ENCODE measurements around the gene GLIPR1L2.
"Not testable (repeated sequence)": the region's sequence is repeated elsewhere in the genome, so short reads cannot be mapped to it uniquely, and the experiment has no call there.

The GLIPR1L2 gene

GRCh38 chr12:75390156-75390898 lies 562 bp upstream of the GLIPR1L2 start:
- Histone ChIP-seq H3K9ac (ENCODE audit: low read depth, low read length) (peak overlapping the region; percentile 60), H3K9me3 (ENCODE audit: control insufficient read depth, insufficient read depth, low read length) (no peaks in the 10 kb centered on the region), H3K36me3 (ENCODE audit: insufficient read depth, low read length) (no peaks in the 10 kb centered on the region), H3K4me1 (ENCODE audit: insufficient read depth, low read length) (no peaks in the 10 kb centered on the region; the same call in 1 of the 2 replicates)

- Histone ChIP-seq H3K36me3 (ENCODE audit: insufficient read depth, low read length) (no peaks in the 10 kb centered on the region), H3K4me1 (ENCODE audit: insufficient read depth, low read length) (no peaks in the 10 kb centered on the region), H3K9me3 (ENCODE audit: control insufficient read depth, insufficient read depth, low read length) (no peaks in the 10 kb centered on the region), H3K9ac (ENCODE audit: low read depth, low read length) (no peak overlapping the region)
These were observed 13.3 kb downstream of the GLIPR1L2 start for GRCh38 chr12:75404231-75404630.

- no peaks in the 10 kb centered on the region for H3K9me3 ChIP-seq (ENCODE audit: control insufficient read depth, insufficient read depth, low read length)
These were observed 16.8 kb downstream of the GLIPR1L2 start for GRCh38 chr12:75407683-75408082.

GRCh38 chr12:75409830-75410229 lies 18.9 kb downstream of the GLIPR1L2 start:
- no peaks in the 10 kb centered on the region for H3K36me3 ChIP-seq (ENCODE audit: insufficient read depth, low read length)
- H3K4me1 ChIP-seq (ENCODE audit: insufficient read depth, low read length), result no peaks in the 10 kb centered on the region
- no peaks in the 10 kb centered on the region for H3K9me3 ChIP-seq (ENCODE audit: control insufficient read depth, insufficient read depth, low read length)
- no peak overlapping the region for H3K9ac ChIP-seq (ENCODE audit: low read depth, low read length)

More at GRCh38 chr12:75407683-75408082, 16.8 kb downstream of the GLIPR1L2 start:
- Histone ChIP-seq H3K9ac (ENCODE audit: low read depth, low read length) (no peak overlapping the region), H3K4me1 (ENCODE audit: insufficient read depth, low read length) (no peaks in the 10 kb centered on the region), H3K36me3 (ENCODE audit: insufficient read depth, low read length) (no peaks in the 10 kb centered on the region)

- no peaks in the 10 kb centered on the region for H3K9me3 ChIP-seq (ENCODE audit: control insufficient read depth, insufficient read depth, low read length)
- no peaks in the 10 kb centered on the region for H3K36me3 ChIP-seq (ENCODE audit: insufficient read depth, low read length)
- no peak overlapping the region for H3K9ac ChIP-seq (ENCODE audit: low read depth, low read length)
- no peaks in the 10 kb centered on the region for H3K4me1 ChIP-seq (ENCODE audit: insufficient read depth, low read length)
These were observed 23.8 kb downstream of the GLIPR1L2 start for GRCh38 chr12:75414671-75415070.

GRCh38 chr12:75419841-75420240 lies 29.0 kb downstream of the GLIPR1L2 start:
- no peak overlapping the region for H3K9ac ChIP-seq (ENCODE audit: low read depth, low read length)
- no peaks in the 10 kb centered on the region for H3K9me3 ChIP-seq (ENCODE audit: control insufficient read depth, insufficient read depth, low read length)
- H3K4me1 ChIP-seq (ENCODE audit: insufficient read depth, low read length), result no peaks in the 10 kb centered on the region
- no peaks in the 10 kb centered on the region for H3K36me3 ChIP-seq (ENCODE audit: insufficient read depth, low read length)

GRCh38 chr12:75427491-75427890 lies 36.6 kb downstream of the GLIPR1L2 start:
- Histone ChIP-seq H3K9me3 (ENCODE audit: control insufficient read depth, insufficient read depth, low read length) (peaks cover 7% of the 10 kb centered on the region), H3K4me1 (ENCODE audit: insufficient read depth, low read length) (no peaks in the 10 kb centered on the region), H3K36me3 (ENCODE audit: insufficient read depth, low read length) (no peaks in the 10 kb centered on the region), H3K9ac (ENCODE audit: low read depth, low read length) (no peak overlapping the region)

GRCh38 chr12:75428767-75429166 lies 37.9 kb downstream of the GLIPR1L2 start:
- no peaks in the 10 kb centered on the region for H3K4me1 ChIP-seq (ENCODE audit: insufficient read depth, low read length)
- peaks cover 7% of the 10 kb centered on the region for H3K9me3 ChIP-seq (ENCODE audit: control insufficient read depth, insufficient read depth, low read length)
- H3K36me3 ChIP-seq (ENCODE audit: insufficient read depth, low read length), result no peaks in the 10 kb centered on the region
- H3K9ac ChIP-seq (ENCODE audit: low read depth, low read length), result no peak overlapping the region

GRCh38 chr12:75432924-75433323 lies 42.0 kb downstream of the GLIPR1L2 start:
- no peaks in the 10 kb centered on the region for H3K36me3 ChIP-seq (ENCODE audit: insufficient read depth, low read length)
- H3K4me1 ChIP-seq (ENCODE audit: insufficient read depth, low read length), result no peaks in the 10 kb centered on the region
- H3K9ac ChIP-seq (ENCODE audit: low read depth, low read length), result no peak overlapping the region
- H3K9me3 ChIP-seq (ENCODE audit: control insufficient read depth, insufficient read depth, low read length), result peaks cover 8% of the 10 kb centered on the region; the same call in 1 of the 2 replicates

GRCh38 chr12:75437564-75437963 lies 46.7 kb downstream of the GLIPR1L2 start:
- H3K36me3 ChIP-seq (ENCODE audit: insufficient read depth, low read length), result no peaks in the 10 kb centered on the region
- no peak overlapping the region for H3K9ac ChIP-seq (ENCODE audit: low read depth, low read length)
- H3K9me3 ChIP-seq (ENCODE audit: control insufficient read depth, insufficient read depth, low read length), result peaks cover 5% of the 10 kb centered on the region; the same call in 1 of the 2 replicates
- no peaks in the 10 kb centered on the region for H3K4me1 ChIP-seq (ENCODE audit: insufficient read depth, low read length)

GRCh38 chr12:75438059-75438754 lies 47.3 kb downstream of the GLIPR1L2 start:
- Histone ChIP-seq H3K9ac (ENCODE audit: low read depth, low read length) (no peak overlapping the region), H3K9me3 (ENCODE audit: control insufficient read depth, insufficient read depth, low read length) (peaks cover 10% of the 10 kb centered on the region), H3K4me1 (ENCODE audit: insufficient read depth, low read length) (no peaks in the 10 kb centered on the region), H3K36me3 (ENCODE audit: insufficient read depth, low read length) (no peaks in the 10 kb centered on the region)

- Histone ChIP-seq H3K9ac (ENCODE audit: low read depth, low read length) (no peak overlapping the region), H3K4me1 (ENCODE audit: insufficient read depth, low read length) (no peaks in the 10 kb centered on the region), H3K36me3 (ENCODE audit: insufficient read depth, low read length) (no peaks in the 10 kb centered on the region), H3K9me3 (ENCODE audit: control insufficient read depth, insufficient read depth, low read length) (peaks cover 8% of the 10 kb centered on the region)
These were observed 48.2 kb downstream of the GLIPR1L2 start for GRCh38 chr12:75439048-75439447.

- H3K36me3 ChIP-seq (ENCODE audit: insufficient read depth, low read length), result no peaks in the 10 kb centered on the region
- H3K9ac ChIP-seq (ENCODE audit: low read depth, low read length), result no peak overlapping the region
- H3K4me1 ChIP-seq (ENCODE audit: insufficient read depth, low read length), result no peaks in the 10 kb centered on the region
- peaks cover 5% of the 10 kb centered on the region for H3K9me3 ChIP-seq (ENCODE audit: control insufficient read depth, insufficient read depth, low read length)
These were observed 49.0 kb downstream of the GLIPR1L2 start for GRCh38 chr12:75439930-75440329.

- not testable (repeated sequence) for H3K4me1 ChIP-seq (ENCODE audit: insufficient read depth, low read length); H3K9me3 ChIP-seq (ENCODE audit: control insufficient read depth, insufficient read depth, low read length); H3K36me3 ChIP-seq (ENCODE audit: insufficient read depth, low read length); H3K9ac ChIP-seq (ENCODE audit: low read depth, low read length)
These were observed 51.0 kb downstream of the GLIPR1L2 start for GRCh38 chr12:75441687-75442449.

All from ES-I3 (cell line).